ENCODE data around the gene KRTAP10-4.

The KRTAP10-4 gene

GRCh38 chr21:44618909-44619308 is 45.4 kb downstream of the KRTAP10-4 start:
- no peak for DNase-seq

- DNase-seq, result no peak
Observed at GRCh38 chr21:44619886-44620285, 46.4 kb downstream of the KRTAP10-4 start.

- no peak for DNase-seq
Observed at GRCh38 chr21:44623575-44623974, 50.0 kb downstream of the KRTAP10-4 start.
